ENCODE measurements around the gene XYLT1. TPM values are rescaled to one million over a fixed set of nuclear protein-coding genes. Genes with fewer than 3 reads are reported as not detected.

The XYLT1 gene
- total RNA-seq, 1 experiment from 2014 or later = 14.5 TPM

- no peak overlapping the region for H2BK20ac ChIP-seq (ENCODE audit: low read depth, low read length, poor library complexity, severe bottlenecking)
- Mint-ChIP-seq H3K9me3 (no peaks in the 10 kb centered on the region), H3K4me1 (peaks cover 60 to 61% of the 10 kb centered on the region in 2 experiments), H3K4me3 (no peak overlapping the region), H3K27ac (peak overlapping the region in 1 of 3 experiments; percentile 2; a peak in 1 of 7 replicates), H3K27me3 (ENCODE audit: low read depth) (no peaks in the 10 kb centered on the region), H3K36me3 (ENCODE audit: insufficient read depth in 1 of 3, low read depth in 3 of 3) (no peaks in the 10 kb centered on the region)
- H3K4me2 ChIP-seq (ENCODE audit: insufficient read depth, insufficient read length, low read length) = no peak overlapping the region
- no peak overlapping the region for H3K18ac ChIP-seq (ENCODE audit: insufficient read length, low read depth, low read length)
- no peak overlapping the region for H4K5ac ChIP-seq (ENCODE audit: insufficient read length, low read depth, low read length)
- no peaks in the 10 kb centered on the region for H3K79me1 ChIP-seq (ENCODE audit: insufficient read depth, low read depth, low read length, poor library complexity, severe bottlenecking)
- H3K27ac ChIP-seq (ENCODE audit: insufficient read length, low read depth, low read length) = no peak overlapping the region
- no peaks in the 10 kb centered on the region for H3K23me2 ChIP-seq (ENCODE audit: insufficient read length, low read depth, low read length, poor library complexity, severe bottlenecking)
- no peak overlapping the region for H4K8ac ChIP-seq (replicated peaks; ENCODE audit: insufficient read length, low read depth, low read length)
- no peak overlapping the region for H4K91ac ChIP-seq (ENCODE audit: insufficient read length, low read depth, low read length)
- H3K56ac ChIP-seq (ENCODE audit: insufficient read length, low read depth, low read length) = no peak overlapping the region
- no peak overlapping the region for H2BK15ac ChIP-seq (ENCODE audit: low read depth, low read length)
- H3K9me3 ChIP-seq (ENCODE audit: control insufficient read depth, low read depth, low read length) = no peaks in the 10 kb centered on the region
- H2BK5ac ChIP-seq (ENCODE audit: insufficient read length, low read length) = no peak overlapping the region
- no peak overlapping the region for H3K4ac ChIP-seq (ENCODE audit: low read depth, low read length)
- H2AFZ ChIP-seq (ENCODE audit: low read length) = no peak overlapping the region
- no peaks in the 10 kb centered on the region for H3K79me2 ChIP-seq (ENCODE audit: insufficient read depth, low read length)
- H3K4me1 ChIP-seq (ENCODE audit: insufficient read depth, low read length) = peaks cover 13% of the 10 kb centered on the region; the same call in 1 of the 2 replicates
- no peak overlapping the region for H3K23ac ChIP-seq (ENCODE audit: insufficient read length, low read depth, low read length)
- H2AK5ac ChIP-seq (ENCODE audit: insufficient read length, low read length) = no peak overlapping the region
- H3K9ac ChIP-seq (ENCODE audit: extremely low read depth, insufficient read length, low read length) = no peak overlapping the region
- H3K27me3 ChIP-seq (ENCODE audit: insufficient read depth, low read length) = no peaks in the 10 kb centered on the region
- no peak for DNase-seq
- TF ChIP-seq CTCF (conservative IDR thresholded peaks at IDR 0.05) = no peak
- WGBS (ENCODE audit: extremely low coverage, insufficient read length, low lambda C conversion rate) = no CpG with 5 or more reads among the region's 2 CpGs
- H4K20me1 ChIP-seq (ENCODE audit: control insufficient read depth, insufficient read depth, insufficient read length) = no peaks in the 10 kb centered on the region
- no peak overlapping the region for H3K14ac ChIP-seq (ENCODE audit: insufficient read depth, low read length)
- H3T11ph ChIP-seq (ENCODE audit: low read length) = no peak overlapping the region
- no peak overlapping the region for H2BK120ac ChIP-seq (ENCODE audit: low read depth, low read length, poor library complexity, severe bottlenecking)
- H2BK12ac ChIP-seq (ENCODE audit: insufficient read length, low read depth, low read length) = no peak overlapping the region
Observed at GRCh38 chr16:17308186-17308585, 162.6 kb downstream of the XYLT1 start.

Measured in H9 (cell line).